ENCODE results near the gene R3HDM2. TPM values are rescaled to one million over a fixed set of nuclear protein-coding genes. Genes with fewer than 3 reads are reported as not detected.
A peak's percentile ranks its signal among the peaks of the same experiment; 100 is the strongest.

The R3HDM2 gene
- total and polyA plus RNA-seq, 2 of the 13 experiments (the other 11 are each of a cell fraction or from before 2014, with no cell fraction given), result 11.1 to 23.5 TPM

DNA sequence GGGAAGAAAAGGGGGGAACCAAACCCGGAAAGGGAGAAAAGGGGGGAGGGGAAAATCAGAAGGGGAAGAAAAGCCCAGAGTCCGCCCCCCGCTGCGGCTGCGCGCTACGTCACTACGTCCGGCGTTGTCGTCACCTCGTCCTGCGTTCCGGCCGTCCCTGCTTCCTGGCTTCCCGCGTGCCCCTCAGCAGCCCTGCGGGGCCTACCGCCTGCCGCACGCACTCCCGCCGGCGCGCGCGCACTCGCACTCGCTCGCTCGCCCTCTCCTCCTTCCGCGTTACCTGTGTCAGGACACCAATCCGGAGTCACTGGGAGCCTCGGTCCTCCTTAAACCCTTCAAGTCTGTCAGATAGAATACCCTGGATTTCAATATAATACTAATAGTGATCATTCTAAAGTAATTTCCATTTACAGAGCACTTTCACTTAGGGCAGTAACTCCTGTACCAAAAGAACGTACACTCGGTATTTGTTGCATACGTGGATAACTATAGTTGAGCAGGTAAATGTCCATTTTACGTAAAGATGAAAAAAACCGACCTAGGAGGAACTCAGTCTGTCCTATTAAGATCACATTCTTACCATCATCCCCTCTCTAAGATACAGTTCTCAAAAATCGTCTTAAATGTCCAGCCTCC is at the start of gene R3HDM2 (continued):
- TF ChIP-seq ZNF839 (CRISPR knock-in tag; IDR thresholded peaks at IDR 0.05; ENCODE audit: borderline replicate concordance) (no peak; the same call in 1 of the 2 replicates), ZNF354B (CRISPR knock-in tag; IDR thresholded peaks at IDR 0.05) (no peak), FOXO4 (CRISPR knock-in tag; conservative IDR thresholded peaks at IDR 0.05) (no peak), PHF21A (CRISPR knock-in tag; IDR thresholded peaks at IDR 0.05) (no peak), AKAP8 (CRISPR knock-in tag; IDR thresholded peaks at IDR 0.05) (peak; percentile 93), TBX3 (IDR thresholded peaks at IDR 0.05; ENCODE audit: borderline replicate concordance) (no peak), GATA4 (IDR thresholded peaks at IDR 0.05; ENCODE audit: borderline replicate concordance, low read depth) (no peak), ZFAT (CRISPR knock-in tag; conservative IDR thresholded peaks at IDR 0.05) (no peak), SMAD9 (CRISPR knock-in tag; IDR thresholded peaks at IDR 0.05) (no peak), NR2F2 (IDR thresholded peaks at IDR 0.05; ENCODE audit: borderline replicate concordance, low read depth) (no peak), ZNF350 (CRISPR knock-in tag; IDR thresholded peaks at IDR 0.05; ENCODE audit: borderline replicate concordance, low read depth) (peak; percentile 79), PAXIP1 (CRISPR knock-in tag; conservative IDR thresholded peaks at IDR 0.05) (0 out of 2 replicates have a peak, but pooled peaks have one; percentile 34), HIVEP1 (CRISPR knock-in tag; IDR thresholded peaks at IDR 0.05) (peak; percentile 81; the same call in 1 of the 2 replicates), NFE2L1 (CRISPR knock-in tag; IDR thresholded peaks at IDR 0.05; ENCODE audit: borderline replicate concordance) (no peak), ZNF496 (CRISPR knock-in tag; IDR thresholded peaks at IDR 0.05; ENCODE audit: insufficient replicate concordance) (no peak), SMARCE1 (IDR thresholded peaks at IDR 0.05; ENCODE audit: borderline replicate concordance) (no peak), ZNF776 (CRISPR knock-in tag; IDR thresholded peaks at IDR 0.05) (peak; percentile 77; the same call in 1 of the 2 replicates), AFF4 (CRISPR knock-in tag; IDR thresholded peaks at IDR 0.05) (0 out of 2 replicates have a peak, but pooled peaks have one; percentile 54), TGIF2 (CRISPR knock-in tag; IDR thresholded peaks at IDR 0.05) (peak; percentile 64; the same call in 1 of the 2 replicates)
- TF ChIP-seq, protein P1, sequence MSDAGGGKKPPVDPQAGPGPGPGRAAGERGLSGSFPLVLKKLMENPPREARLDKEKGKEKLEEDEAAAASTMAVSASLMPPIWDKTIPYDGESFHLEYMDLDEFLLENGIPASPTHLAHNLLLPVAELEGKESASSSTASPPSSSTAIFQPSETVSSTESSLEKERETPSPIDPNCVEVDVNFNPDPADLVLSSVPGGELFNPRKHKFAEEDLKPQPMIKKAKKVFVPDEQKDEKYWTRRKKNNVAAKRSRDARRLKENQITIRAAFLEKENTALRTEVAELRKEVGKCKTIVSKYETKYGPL (CRISPR knock-in tag; IDR thresholded peaks at IDR 0.05), result peak; percentile 40; the same call in 1 of the 2 replicates
